Measurements from ENCODE around the gene MT4.

The MT4 gene

DNA sequence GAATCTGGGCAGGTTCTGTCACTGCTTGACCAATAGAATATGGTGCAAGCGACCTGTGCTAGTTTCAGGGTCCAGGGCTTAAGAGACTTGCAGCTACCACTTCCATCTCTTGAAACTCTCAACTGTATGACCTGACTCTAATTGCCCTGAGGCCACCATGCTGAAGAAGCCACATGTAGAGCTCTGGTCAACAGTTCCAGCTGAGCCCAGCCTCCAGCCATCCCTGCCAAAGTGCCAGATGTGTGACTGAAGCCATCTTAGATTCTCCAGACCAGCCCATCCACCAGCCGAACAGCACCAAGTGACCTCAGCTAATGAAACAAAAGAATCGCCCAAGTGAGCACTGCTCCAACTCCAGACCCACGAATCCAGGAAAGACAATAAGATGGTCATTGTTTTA lies 40.1 kb downstream of the MT4 start:
- DNase-seq (ENCODE audit: low read depth in 3 of 3), result no peak

DNA sequence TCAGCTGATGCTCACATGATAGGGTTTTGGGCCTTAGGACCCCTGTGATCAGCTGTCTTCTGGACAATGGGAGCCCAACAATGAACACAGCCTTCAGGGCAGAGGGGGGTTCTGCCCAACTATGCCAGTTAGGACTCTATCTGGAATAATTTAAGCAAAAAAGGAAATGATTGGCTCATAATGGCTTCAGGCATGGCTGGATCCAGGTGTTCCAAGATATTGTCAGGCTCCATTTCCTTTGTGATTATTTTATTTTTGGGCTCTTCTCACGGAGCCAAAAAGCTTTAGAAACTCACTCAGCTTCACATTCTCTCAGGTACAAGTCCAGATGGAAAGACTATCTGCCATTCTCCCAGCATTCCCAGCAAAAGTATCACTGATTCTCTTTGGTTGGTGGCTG lies 40.6 kb downstream of the MT4 start:
- no peak for DNase-seq (ENCODE audit: low read depth in 3 of 3)

GRCh38 chr16:56606071-56606475 lies 41.2 kb downstream of the MT4 start:
- no peak for DNase-seq (ENCODE audit: low read depth in 3 of 3)

GRCh38 chr16:56606476-56607108 lies 41.7 kb downstream of the MT4 start:
- no peak for DNase-seq (ENCODE audit: low read depth in 3 of 3)

DNA sequence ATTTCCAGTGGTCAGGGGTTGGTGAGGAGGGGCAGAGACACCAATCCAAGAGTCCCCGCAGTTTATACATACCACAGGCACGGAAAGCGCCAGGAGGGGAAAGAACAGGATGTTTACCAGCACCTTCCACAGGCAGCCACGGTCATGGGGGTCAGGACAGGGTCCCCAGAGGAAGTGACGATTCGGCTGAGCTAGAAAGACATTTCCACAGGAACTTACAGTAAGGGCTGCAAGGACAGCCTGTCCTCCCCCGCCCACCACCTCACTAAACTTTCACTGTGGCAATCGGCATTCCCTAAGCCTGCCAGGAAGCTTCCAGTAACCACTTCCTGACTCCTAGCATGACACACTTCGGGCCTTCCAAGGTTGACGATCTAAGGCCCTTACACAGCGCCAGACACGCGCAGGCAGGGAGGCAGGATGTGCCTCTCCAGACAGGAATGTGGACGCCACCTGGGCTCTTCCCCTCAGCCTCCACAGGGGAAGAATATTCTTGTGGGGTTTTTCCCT lies 42.3 kb downstream of the MT4 start:
- DNase-seq (ENCODE audit: low read depth in 3 of 3), result no peak

GRCh38 chr16:56607675-56608042 lies 42.8 kb downstream of the MT4 start:
- no peak for DNase-seq (ENCODE audit: low read depth in 3 of 3)

DNA sequence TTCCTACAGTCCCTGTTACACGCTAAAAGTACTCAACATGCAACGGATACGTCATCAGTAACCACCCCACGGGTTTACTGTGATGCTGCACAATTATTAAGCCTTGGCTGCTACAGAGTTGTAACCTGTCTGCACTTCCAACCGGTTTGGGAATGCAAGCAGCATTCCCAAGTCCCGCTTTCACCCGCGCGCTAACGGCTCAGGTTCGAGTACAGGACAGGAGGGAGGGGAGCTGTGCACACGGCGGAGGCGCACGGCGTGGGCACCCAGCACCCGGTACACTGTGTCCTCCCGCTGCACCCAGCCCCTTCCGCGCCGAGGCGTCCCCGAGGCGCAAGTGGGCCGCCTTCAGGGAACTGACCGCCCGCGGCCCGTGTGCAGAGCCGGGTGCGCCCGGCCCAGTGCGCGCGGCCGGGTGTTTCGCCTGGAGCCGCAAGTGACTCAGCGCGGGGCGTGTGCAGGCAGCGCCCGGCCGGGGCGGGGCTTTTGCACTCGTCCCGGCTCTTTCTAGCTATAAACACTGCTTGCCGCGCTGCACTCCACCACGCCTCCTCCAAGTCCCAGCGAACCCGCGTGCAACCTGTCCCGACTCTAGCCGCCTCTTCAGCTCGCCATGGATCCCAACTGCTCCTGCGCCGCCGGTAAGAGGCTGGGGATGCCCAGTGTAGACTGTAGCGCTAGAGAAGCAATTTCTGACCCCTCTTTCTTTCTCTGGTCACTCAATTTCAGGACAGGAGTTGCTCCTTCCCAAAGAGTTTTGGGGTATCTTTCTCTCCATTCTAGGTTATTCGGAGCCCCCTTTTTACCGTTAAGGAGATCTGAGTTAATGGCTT lies 43.4 kb downstream of the MT4 start, which contains the start of gene MT2A:
Gene MT2A, plus strand, starts transcription at position 542 of the 833 bp plus-strand sequence. Its CDS starts 72 bp downstream, at position 614.
- DNase-seq (ENCODE audit: low read depth in 3 of 3), result peak; percentile 77 to 88 (median 86)

DNA sequence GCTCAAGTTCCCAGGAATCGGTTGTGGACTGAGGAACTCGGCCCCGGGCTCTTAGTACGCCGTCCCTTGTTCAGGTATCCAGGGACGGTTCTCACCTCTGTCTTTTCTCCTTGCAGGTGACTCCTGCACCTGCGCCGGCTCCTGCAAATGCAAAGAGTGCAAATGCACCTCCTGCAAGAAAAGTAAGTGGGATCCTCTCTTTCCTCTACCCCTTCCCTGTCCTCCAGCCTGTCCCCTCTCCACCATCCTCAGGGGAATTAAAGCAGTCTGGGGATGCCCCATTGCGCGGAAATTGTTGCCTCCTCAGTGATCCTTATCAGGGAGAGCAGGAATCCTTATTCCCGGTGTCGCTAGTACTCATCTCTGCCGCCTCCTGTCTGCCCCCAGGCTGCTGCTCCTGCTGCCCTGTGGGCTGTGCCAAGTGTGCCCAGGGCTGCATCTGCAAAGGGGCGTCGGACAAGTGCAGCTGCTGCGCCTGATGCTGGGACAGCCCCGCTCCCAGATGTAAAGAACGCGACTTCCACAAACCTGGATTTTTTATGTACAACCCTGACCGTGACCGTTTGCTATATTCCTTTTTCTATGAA lies 44.1 kb downstream of the MT4 start:
- no peak for DNase-seq (ENCODE audit: low read depth in 3 of 3)

- DNase-seq (ENCODE audit: low read depth in 3 of 3), result peak; percentile 64 to 75 (median 66)
Observed at GRCh38 chr16:56609463-56609921, 44.6 kb downstream of the MT4 start.

GRCh38 chr16:56610017-56610608 lies 45.2 kb downstream of the MT4 start:
- DNase-seq (ENCODE audit: low read depth in 3 of 3), result peak; percentile 61 to 75 (median 74)

- no peak for DNase-seq (ENCODE audit: low read depth in 3 of 3)
Observed at GRCh38 chr16:56610609-56611111, 45.8 kb downstream of the MT4 start.

DNA sequence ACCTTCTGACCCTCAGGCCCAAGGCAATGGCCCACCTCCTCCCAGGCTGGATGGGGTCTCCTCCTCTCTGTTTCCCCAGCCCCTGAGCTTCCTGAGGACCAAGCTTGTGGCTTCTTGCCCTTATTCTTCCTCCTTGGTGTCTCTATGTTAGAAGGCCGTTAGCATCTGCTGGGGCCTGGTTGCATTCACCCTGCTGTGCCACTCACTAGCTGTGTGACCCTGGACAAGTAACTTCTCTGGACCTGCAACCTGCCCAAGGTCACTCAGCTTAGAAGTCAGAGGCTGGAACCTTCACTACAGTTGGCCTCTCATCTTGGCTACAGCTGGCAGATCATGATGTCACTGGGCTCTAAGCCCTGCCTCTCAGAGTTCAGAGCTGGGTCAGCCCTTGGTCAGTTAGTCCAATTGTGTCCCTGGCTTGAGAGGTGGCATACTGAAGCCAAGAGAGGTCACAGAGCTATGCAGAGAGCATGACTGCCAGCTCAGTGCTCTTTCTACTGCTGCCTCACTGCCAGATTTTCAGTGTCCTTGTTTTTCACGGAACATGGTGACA lies 46.5 kb downstream of the MT4 start:
- DNase-seq (ENCODE audit: low read depth in 3 of 3), result no peak

- no peak for DNase-seq (ENCODE audit: low read depth in 3 of 3)
Observed at GRCh38 chr16:56613706-56614105, 48.8 kb downstream of the MT4 start.

GRCh38 chr16:56614549-56614991 lies 49.7 kb downstream of the MT4 start:
- DNase-seq (ENCODE audit: low read depth in 3 of 3), result no peak

GRCh38 chr16:56615353-56615752 lies 50.5 kb downstream of the MT4 start:
- no peak for DNase-seq (ENCODE audit: low read depth in 3 of 3)

- DNase-seq (ENCODE audit: low read depth in 3 of 3), result no peak
Observed at GRCh38 chr16:56616608-56617211, 51.8 kb downstream of the MT4 start.

DNA sequence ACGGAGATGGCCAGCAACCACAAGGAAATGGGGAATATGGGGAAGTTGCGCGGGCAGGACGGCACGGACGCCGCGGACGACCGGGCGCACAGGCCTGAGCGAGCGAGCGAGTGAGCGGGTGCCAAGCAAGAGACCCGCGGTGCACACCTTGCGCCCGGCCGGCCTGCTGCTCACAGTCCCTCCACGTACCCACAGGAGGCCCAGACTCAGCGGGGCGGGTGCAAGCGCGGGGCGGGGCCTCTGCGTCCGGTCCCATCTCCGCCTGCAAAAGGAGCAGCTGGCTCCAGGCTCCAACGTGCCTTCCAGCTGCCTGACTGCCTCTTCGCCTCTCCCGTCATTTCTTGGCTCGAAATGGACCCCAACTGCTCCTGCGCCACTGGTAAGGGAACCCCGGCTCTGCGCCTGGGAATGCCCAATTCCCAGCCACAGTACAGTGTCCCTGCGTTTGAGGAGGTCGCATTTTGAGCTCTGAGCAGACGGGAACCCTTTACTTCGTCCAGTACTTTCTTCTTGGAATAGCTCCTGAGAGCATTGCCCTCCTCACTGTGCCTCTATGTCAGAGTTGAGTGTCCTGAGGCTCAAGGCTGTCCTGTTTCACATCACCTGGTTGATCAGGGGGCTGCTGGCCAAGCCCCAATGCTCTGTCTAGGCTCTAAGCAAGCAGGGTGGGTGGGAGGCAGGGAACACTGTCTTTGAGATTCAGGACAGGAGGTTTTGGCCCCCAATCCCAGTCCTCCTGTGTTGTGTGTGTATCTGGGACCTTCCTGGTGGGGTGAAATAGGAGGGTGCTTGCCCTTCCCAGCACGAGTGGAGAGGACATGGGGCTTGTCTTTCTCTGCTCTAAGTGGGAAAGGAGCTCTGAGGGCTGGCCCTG lies 52.6 kb downstream of the MT4 start:
- DNase-seq (ENCODE audit: low read depth in 3 of 3), result peak in 1 of 3 donors; percentile 58

GRCh38 chr16:56618138-56618537 lies 53.3 kb downstream of the MT4 start:
- DNase-seq (ENCODE audit: low read depth in 3 of 3), result no peak
